Astrocyte (in vitro differentiated cells and primary cell): Measurements from ENCODE around the gene JAZF1. TPM values are rescaled to one million over a fixed set of nuclear protein-coding genes. Genes with fewer than 3 reads are reported as not detected.
A peak's percentile ranks its signal among the peaks of the same experiment; 100 is the strongest.

Source experiments
- DNase-seq: peaks from one replicate; pipeline ENCODE4 v3.0.0-alpha.2; 2010; ENCODE audit warnings: low read depth
- FAIRE-seq: peaks from 2 replicates; lab custom pipeline; 2011; peaks lifted over from hg19 to GRCh38; lab: Jason Lieb, UNC
- H2AFZ ChIP-seq: 2 replicates; pipeline ENCODE4 v1.6.0; 2012; ENCODE audit warnings: low read depth, low read length, inconsistent platforms
- H3K27ac ChIP-seq: 2 replicates; pipeline ENCODE4 v1.5.1; 2011; ENCODE audit warnings: low read depth, low read length, inconsistent platforms
- H3K27me3 ChIP-seq: 2 replicates; pipeline ENCODE4 v1.6.0; 2011; ENCODE audit warnings: low read length, inconsistent platforms; ENCODE audit not compliant: insufficient read depth
- H3K36me3 ChIP-seq: 2 replicates; pipeline ENCODE4 v1.5.1; 2011; ENCODE audit warnings: low read length, inconsistent platforms; ENCODE audit not compliant: insufficient read depth
- H3K4me1 ChIP-seq: 2 replicates; pipeline ENCODE4 v1.5.1; 2011; ENCODE audit warnings: low read length, inconsistent platforms; ENCODE audit not compliant: insufficient read depth
- H3K4me2 ChIP-seq: 2 replicates; pipeline ENCODE4 v1.6.0; 2012; ENCODE audit warnings: low read length, inconsistent platforms
- H3K4me3 ChIP-seq: 2 replicates; pipeline ENCODE4 v1.5.1; 2011; ENCODE audit warnings: low read depth, mild to moderate bottlenecking, low read length, inconsistent platforms; ENCODE audit not compliant: insufficient read depth
- H3K79me2 ChIP-seq: 2 replicates; pipeline ENCODE4 v1.6.0; 2012; ENCODE audit warnings: mild to moderate bottlenecking, low read length, inconsistent platforms; ENCODE audit not compliant: insufficient read depth
- H3K9ac ChIP-seq: 2 replicates; pipeline ENCODE4 v1.6.0; 2012; ENCODE audit warnings: mild to moderate bottlenecking, low read length, inconsistent platforms
- H3K9me3 ChIP-seq: 2 replicates; pipeline ENCODE4 v1.5.1; 2012; ENCODE audit warnings: low read depth, mild to moderate bottlenecking, low read length, inconsistent platforms; ENCODE audit not compliant: insufficient read depth
- H4K20me1 ChIP-seq: 2 replicates; pipeline ENCODE4 v1.6.0; 2012; ENCODE audit warnings: low read length, inconsistent platforms; ENCODE audit not compliant: insufficient read depth
- H3K27ac Mint-ChIP-seq: one replicate; pipeline ENCODE4 v1.8.0; 2021; ENCODE audit warnings: mild to moderate bottlenecking, mixed read lengths; ENCODE audit not compliant: unreplicated experiment
- H3K27me3 Mint-ChIP-seq: one replicate; pipeline ENCODE4 v1.8.0; 2021; ENCODE audit warnings: low read depth, mixed read lengths; ENCODE audit not compliant: unreplicated experiment
- H3K36me3 Mint-ChIP-seq: one replicate; pipeline ENCODE4 v1.8.0; 2021; ENCODE audit warnings: low read depth, mixed read lengths; ENCODE audit not compliant: unreplicated experiment
- H3K4me1 Mint-ChIP-seq: one replicate; pipeline ENCODE4 v1.8.0; 2021; ENCODE audit warnings: low read depth, mixed read lengths; ENCODE audit not compliant: unreplicated experiment
- H3K4me3 Mint-ChIP-seq: one replicate; pipeline ENCODE4 v1.8.0; 2021; ENCODE audit warnings: mild to moderate bottlenecking, moderate library complexity, mixed read lengths; ENCODE audit not compliant: unreplicated experiment
- H3K9me3 Mint-ChIP-seq: one replicate; pipeline ENCODE4 v1.8.0; 2021; ENCODE audit warnings: mild to moderate bottlenecking, mixed read lengths; ENCODE audit not compliant: unreplicated experiment
- EZH2 ChIP-seq: IDR thresholded peaks from 2 replicates; pipeline ENCODE4 v1.6.1; 2012; ENCODE audit warnings: mild to moderate bottlenecking, low read length, inconsistent platforms; ENCODE audit not compliant: insufficient read depth
- total RNA-seq: library from RNA; stranded (reverse); gene quantifications from 2 replicates; pipeline ENCODE4 v1.2.1, GENCODE V29; 2021
- TF ChIP-seq, protein P1 (sequence below): IDR thresholded peaks from 2 replicates; pipeline ENCODE4 v1.5.1; 2011; ENCODE audit warnings: low read depth, mild to moderate bottlenecking, inconsistent platforms, low read length, moderate library complexity; ENCODE audit not compliant: insufficient read depth

Gene JAZF1
- total RNA-seq, 1 donor from 2014 or later: 20.1 TPM

GRCh38 chr7:27901028-27901760 is 279.4 kb downstream of the JAZF1 start:
- Mint-ChIP-seq H3K4me1 (peaks cover 6% of the 10 kb centered on the region), H3K36me3 (no peaks in the 10 kb centered on the region), H3K27me3 (no peaks in the 10 kb centered on the region), H3K4me3 (no peak overlapping the region), H3K27ac (peak overlapping the region; percentile 47), H3K9me3 (peaks cover 2% of the 10 kb centered on the region)
- H3K27me3 ChIP-seq: no peaks in the 10 kb centered on the region
- H3K4me3 ChIP-seq: peak overlapping the region; percentile 37
- FAIRE-seq (peak; percentile 76), DNase-seq (peak; percentile 37)
- no peaks in the 10 kb centered on the region for H3K79me2 ChIP-seq
- peak overlapping the region; percentile 81 for H3K4me2 ChIP-seq
- TF ChIP-seq, protein P1, sequence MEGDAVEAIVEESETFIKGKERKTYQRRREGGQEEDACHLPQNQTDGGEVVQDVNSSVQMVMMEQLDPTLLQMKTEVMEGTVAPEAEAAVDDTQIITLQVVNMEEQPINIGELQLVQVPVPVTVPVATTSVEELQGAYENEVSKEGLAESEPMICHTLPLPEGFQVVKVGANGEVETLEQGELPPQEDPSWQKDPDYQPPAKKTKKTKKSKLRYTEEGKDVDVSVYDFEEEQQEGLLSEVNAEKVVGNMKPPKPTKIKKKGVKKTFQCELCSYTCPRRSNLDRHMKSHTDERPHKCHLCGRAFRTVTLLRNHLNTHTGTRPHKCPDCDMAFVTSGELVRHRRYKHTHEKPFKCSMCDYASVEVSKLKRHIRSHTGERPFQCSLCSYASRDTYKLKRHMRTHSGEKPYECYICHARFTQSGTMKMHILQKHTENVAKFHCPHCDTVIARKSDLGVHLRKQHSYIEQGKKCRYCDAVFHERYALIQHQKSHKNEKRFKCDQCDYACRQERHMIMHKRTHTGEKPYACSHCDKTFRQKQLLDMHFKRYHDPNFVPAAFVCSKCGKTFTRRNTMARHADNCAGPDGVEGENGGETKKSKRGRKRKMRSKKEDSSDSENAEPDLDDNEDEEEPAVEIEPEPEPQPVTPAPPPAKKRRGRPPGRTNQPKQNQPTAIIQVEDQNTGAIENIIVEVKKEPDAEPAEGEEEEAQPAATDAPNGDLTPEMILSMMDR: no peak
- no peak for TF ChIP-seq EZH2
- H3K4me1 ChIP-seq: peaks cover 3% of the 10 kb centered on the region
- H3K9ac ChIP-seq: peak overlapping the region; percentile 55
- no peaks in the 10 kb centered on the region for H3K36me3 ChIP-seq
- no peak overlapping the region for H2AFZ ChIP-seq
- H3K9me3 ChIP-seq: no peaks in the 10 kb centered on the region
- H4K20me1 ChIP-seq: no peaks in the 10 kb centered on the region
- peak overlapping the region; percentile 48 for H3K27ac ChIP-seq

- Mint-ChIP-seq H3K27me3 (no peaks in the 10 kb centered on the region), H3K36me3 (no peaks in the 10 kb centered on the region), H3K4me1 (peaks cover 10% of the 10 kb centered on the region), H3K4me3 (no peak overlapping the region), H3K27ac (no peak overlapping the region), H3K9me3 (peaks cover 2% of the 10 kb centered on the region)
- Histone ChIP-seq H4K20me1 (no peaks in the 10 kb centered on the region), H3K4me3 (no peak overlapping the region), H3K36me3 (no peaks in the 10 kb centered on the region), H3K4me2 (no peak overlapping the region), H3K4me1 (peaks cover 3% of the 10 kb centered on the region), H2AFZ (no peak overlapping the region), H3K27ac (no peak overlapping the region), H3K9ac (no peak overlapping the region), H3K27me3 (no peaks in the 10 kb centered on the region), H3K79me2 (no peaks in the 10 kb centered on the region), H3K9me3 (no peaks in the 10 kb centered on the region)
- TF ChIP-seq, protein P1: no peak
- TF ChIP-seq EZH2: no peak
- no peak for FAIRE-seq
- no peak for DNase-seq
Measured at GRCh38 chr7:27900006-27900405, 280.6 kb downstream of the JAZF1 start.

GRCh38 chr7:27899601-27900000 is 281.0 kb downstream of the JAZF1 start:
- Mint-ChIP-seq H3K9me3 (peaks cover 2% of the 10 kb centered on the region), H3K4me3 (no peak overlapping the region), H3K27ac (no peak overlapping the region), H3K27me3 (no peaks in the 10 kb centered on the region), H3K4me1 (peaks cover 10% of the 10 kb centered on the region), H3K36me3 (no peaks in the 10 kb centered on the region)
- no peak for TF ChIP-seq EZH2
- TF ChIP-seq, protein P1: no peak
- Histone ChIP-seq H3K4me3 (no peak overlapping the region), H3K79me2 (no peaks in the 10 kb centered on the region), H3K4me2 (no peak overlapping the region), H4K20me1 (no peaks in the 10 kb centered on the region), H3K27me3 (no peaks in the 10 kb centered on the region), H3K27ac (no peak overlapping the region), H3K36me3 (no peaks in the 10 kb centered on the region), H3K4me1 (peaks cover 3% of the 10 kb centered on the region), H3K9ac (no peak overlapping the region), H3K9me3 (no peaks in the 10 kb centered on the region), H2AFZ (no peak overlapping the region)
- no peak for FAIRE-seq
- DNase-seq: no peak
